ENCODE data around the gene CLIP1.
"Not testable (repeated sequence)": the region's sequence is repeated elsewhere in the genome, so short reads cannot be mapped to it uniquely, and the experiment has no call there.

GRCh38 chr12:122258462-122258861 lies 164.0 kb downstream of the CLIP1 start:
- TF ChIP-seq CTCF (IDR thresholded peaks at IDR 0.05; ENCODE audit: borderline replicate concordance, extremely low read depth, low read length, poor library complexity, severe bottlenecking); EZH2 (IDR thresholded peaks at IDR 0.05; ENCODE audit: borderline replicate concordance, low read depth, low read length, severe bottlenecking): not testable (repeated sequence)
